Activated CD8-positive, alpha-beta T cell treated with anti-CD3 and anti-CD28 coated beads for 36 hours (primary cell): ENCODE data around the gene CACNA1B. TPM values are rescaled to one million over a fixed set of nuclear protein-coding genes. Genes with fewer than 3 reads are reported as not detected.

Experiments used
- ATAC-seq: fragments of 200-7000 bp; cut with Tn5 transposase; one replicate; pipeline ENCODE4 v1.10.0; 2021; ENCODE audit warnings: mild to moderate bottlenecking, moderate library complexity
- CTCF ChIA-PET: fragments of 350-600 bp; sonication (Branson Sonifier 250); formaldehyde crosslinking; loops from one replicate; lab custom pipeline; 2021; ENCODE audit warnings: antibody characterized with exemption; lab: Charles Lee
- POLR2A ChIA-PET: fragments of 350-600 bp; sonication (Branson Sonifier 250); formaldehyde crosslinking; loops from one replicate; lab custom pipeline; 2021; ENCODE audit warnings: antibody characterized with exemption; lab: Charles Lee
- DNase-seq: peaks from one replicate; pipeline ENCODE4 v3.0.0-alpha.2; 2020
- H3K27ac Mint-ChIP-seq: one replicate; pipeline ENCODE4 v1.8.0; 2021; ENCODE audit warnings: mild to moderate bottlenecking, mixed read lengths
- H3K27me3 Mint-ChIP-seq: one replicate; pipeline ENCODE4 v1.8.0; 2021; ENCODE audit warnings: mixed read lengths
- H3K36me3 Mint-ChIP-seq: one replicate; pipeline ENCODE4 v1.8.0; 2021; ENCODE audit warnings: low read depth, mixed read lengths
- H3K4me1 Mint-ChIP-seq: one replicate; pipeline ENCODE4 v1.8.0; 2021; ENCODE audit warnings: low read depth, mixed read lengths
- H3K4me3 Mint-ChIP-seq: one replicate; pipeline ENCODE4 v1.8.0; 2021; ENCODE audit warnings: mild to moderate bottlenecking, moderate library complexity, mixed read lengths
- H3K9me3 Mint-ChIP-seq: one replicate; pipeline ENCODE4 v1.8.0; 2021; ENCODE audit warnings: mixed read lengths
- CTCF ChIP-seq: fragments of 200-600 bp; IDR thresholded peaks from one replicate; pipeline ENCODE4 v1.8.0; 2022; ENCODE audit warnings: antibody characterized with exemption, mild to moderate bottlenecking
- intact Hi-C: fragments of 100-400 bp; cut with micrococcal nuclease; formaldehyde crosslinking; loops from one replicate; pipeline ENCODE4 v1.10.0; 2022
- total RNA-seq, 2 experiments: library from RNA; stranded (reverse); gene quantifications; one replicate each; pipeline ENCODE4 v1.2.3, GENCODE V29; 2021

Gene CACNA1B
- total RNA-seq, 2 experiments from 2014 or later, result not detected

GRCh38 chr9:138022121-138022741 lies 144.6 kb downstream of the CACNA1B start:
- peak; percentile 46 for TF ChIP-seq CTCF
- ChIA-PET CTCF (no interaction called here), POLR2A (no interaction called here)
- no peak overlapping the region for H3K27ac Mint-ChIP-seq
- no peaks in the 10 kb centered on the region for H3K9me3 Mint-ChIP-seq
- H3K4me1 Mint-ChIP-seq, result no peaks in the 10 kb centered on the region
- intact Hi-C loops, result no loop called here
- peaks cover 23% of the 10 kb centered on the region for H3K27me3 Mint-ChIP-seq
- DNase-seq (peak; percentile 29), ATAC-seq (peak; percentile 76)
- H3K36me3 Mint-ChIP-seq, result no peaks in the 10 kb centered on the region
- H3K4me3 Mint-ChIP-seq, result no peak overlapping the region

DNA sequence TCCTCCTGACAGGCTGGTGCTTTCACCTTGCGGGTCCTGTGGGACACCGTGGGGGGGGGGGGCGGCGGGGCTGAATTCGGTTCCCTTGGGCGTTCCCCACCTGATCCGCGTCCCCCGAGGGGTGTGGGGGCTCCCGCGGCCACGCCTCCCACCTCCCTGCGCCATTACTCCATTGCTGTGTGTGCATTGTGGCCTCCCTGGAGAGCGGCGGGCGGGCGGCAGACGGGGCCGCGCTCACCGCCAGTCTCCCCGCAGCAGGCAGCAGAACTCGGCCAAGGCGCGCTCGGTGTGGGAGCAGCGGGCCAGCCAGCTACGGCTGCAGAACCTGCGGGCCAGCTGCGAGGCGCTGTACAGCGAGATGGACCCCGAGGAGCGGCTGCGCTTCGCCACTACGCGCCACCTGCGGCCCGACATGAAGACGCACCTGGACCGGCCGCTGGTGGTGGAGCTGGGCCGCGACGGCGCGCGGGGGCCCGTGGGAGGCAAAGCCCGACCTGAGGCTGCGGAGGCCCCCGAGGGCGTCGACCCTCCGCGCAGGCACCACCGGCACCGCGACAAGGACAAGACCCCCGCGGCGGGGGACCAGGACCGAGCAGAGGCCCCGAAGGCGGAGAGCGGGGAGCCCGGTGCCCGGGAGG lies 145.3 kb downstream of the CACNA1B start:
- TF ChIP-seq CTCF, result no peak
- Mint-ChIP-seq H3K27me3 (peaks cover 25% of the 10 kb centered on the region), H3K9me3 (no peaks in the 10 kb centered on the region), H3K4me1 (no peaks in the 10 kb centered on the region), H3K36me3 (no peaks in the 10 kb centered on the region), H3K4me3 (no peak overlapping the region), H3K27ac (no peak overlapping the region)
- ChIA-PET POLR2A (interaction anchor here (1.1 kb wide), 1 partner anchor 7 kb away, joined by 3 read pairs; no protein-coding TSS in a partner anchor), CTCF (no interaction called here)
- intact Hi-C loops, result no loop called here
- no peak for ATAC-seq
- no peak for DNase-seq

GRCh38 chr9:138023394-138024124 lies 146.0 kb downstream of the CACNA1B start:
- intact Hi-C loops, result no loop called here
- TF ChIP-seq CTCF, result no peak
- POLR2A ChIA-PET, result interaction anchor here (0.6 to 1.1 kb wide), 2 partner anchors 7 to 13 kb away, joined by 3 read pairs; no protein-coding TSS in a partner anchor
- Mint-ChIP-seq H3K4me3 (no peak overlapping the region), H3K36me3 (no peaks in the 10 kb centered on the region), H3K9me3 (no peaks in the 10 kb centered on the region), H3K27me3 (peaks cover 27% of the 10 kb centered on the region), H3K27ac (no peak overlapping the region), H3K4me1 (no peaks in the 10 kb centered on the region)
- ATAC-seq, result peak; percentile 47
- no peak for DNase-seq
- CTCF ChIA-PET, result no interaction called here

- Mint-ChIP-seq H3K4me1 (no peaks in the 10 kb centered on the region), H3K36me3 (no peaks in the 10 kb centered on the region)
Observed at GRCh38 chr9:138024131-138024530, 146.5 kb downstream of the CACNA1B start.

More at GRCh38 chr9:138024131-138024530, 146.5 kb downstream of the CACNA1B start:
- POLR2A ChIA-PET, result interaction anchor here (0.6 to 1.1 kb wide), 2 partner anchors 8 to 14 kb away, joined by 3 read pairs; no protein-coding TSS in a partner anchor
- no peak for TF ChIP-seq CTCF
- no peak for ATAC-seq
- intact Hi-C loops, result no loop called here
- H3K4me3 Mint-ChIP-seq, result no peak overlapping the region
- CTCF ChIA-PET, result no interaction called here
- peaks cover 30% of the 10 kb centered on the region for H3K27me3 Mint-ChIP-seq
- no peak for DNase-seq
- H3K27ac Mint-ChIP-seq, result no peak overlapping the region
- no peaks in the 10 kb centered on the region for H3K9me3 Mint-ChIP-seq
